SK-MEL-5 (cell line): ENCODE data around the gene NPPC. TPM values are rescaled to one million over a fixed set of nuclear protein-coding genes. Genes with fewer than 3 reads are reported as not detected.
A peak's percentile ranks its signal among the peaks of the same experiment; 100 is the strongest.

Experiments used
- DNase-seq: peaks from one replicate; pipeline ENCODE4 v3.0.0-alpha.2; 2016; ENCODE audit warnings: low read depth, low spot score
- in situ Hi-C: cut with HindIII; loops from 2 replicates; pipeline ENCODE4 v1.10.0; 2016; ENCODE audit warnings: low sequenced_read_pairs, high pct_unique_total_duplicates, low pct_unique_long_range_greater_than_20kb
- total RNA-seq: library from RNA; depleted of rRNA; stranded (reverse); fragments of >200 nt; shearing (Covaris generic); gene quantifications from 2 replicates; pipeline ENCODE4 v1.2.3, GENCODE V29; 2014

NPPC gene
- total RNA-seq, 1 experiment from 2014 or later = 2.4 TPM

DNA sequence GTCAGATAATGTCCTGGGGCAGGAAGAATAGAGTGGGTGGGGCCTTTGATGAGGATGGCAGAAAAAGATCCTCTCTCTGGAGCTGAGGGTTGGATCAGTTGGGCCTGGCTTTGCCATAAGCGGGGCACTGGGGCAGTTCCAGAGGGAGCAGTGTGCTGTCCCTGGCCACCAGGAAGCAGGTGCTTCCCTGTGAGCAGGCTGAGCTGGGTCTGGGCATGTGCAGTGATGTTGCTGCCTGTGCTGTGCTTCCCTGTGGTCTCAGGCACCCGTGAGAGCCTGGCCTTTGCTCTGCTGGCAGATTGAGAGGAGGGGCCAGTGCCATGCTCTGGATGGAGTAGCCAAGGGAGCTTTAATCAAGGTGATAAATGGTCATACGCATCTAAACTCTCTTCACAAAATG is 14.6 kb upstream of the NPPC start:
- in situ Hi-C loops = no loop called here
- DNase-seq = no peak

DNA sequence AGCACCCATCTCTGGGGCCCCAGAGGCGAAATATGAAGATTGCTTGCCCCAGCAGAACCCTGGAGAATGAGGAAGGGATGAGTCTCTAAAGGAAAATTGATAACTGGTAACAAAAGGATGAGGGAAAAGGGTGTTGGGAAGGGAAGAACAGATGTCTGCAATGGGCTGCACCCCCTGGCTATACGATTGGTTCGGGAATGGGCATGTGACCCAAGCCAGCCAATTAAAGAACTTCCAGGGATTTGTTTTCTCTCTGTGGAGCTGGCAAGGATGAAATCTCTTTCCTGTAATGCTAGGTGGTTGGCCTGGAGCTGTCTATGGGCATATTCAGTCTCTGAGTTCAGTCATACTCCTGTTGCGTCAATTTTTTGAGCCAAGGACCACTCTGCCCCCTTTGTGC is 12.8 kb upstream of the NPPC start:
- in situ Hi-C loops = no loop called here
- DNase-seq = no peak

DNA sequence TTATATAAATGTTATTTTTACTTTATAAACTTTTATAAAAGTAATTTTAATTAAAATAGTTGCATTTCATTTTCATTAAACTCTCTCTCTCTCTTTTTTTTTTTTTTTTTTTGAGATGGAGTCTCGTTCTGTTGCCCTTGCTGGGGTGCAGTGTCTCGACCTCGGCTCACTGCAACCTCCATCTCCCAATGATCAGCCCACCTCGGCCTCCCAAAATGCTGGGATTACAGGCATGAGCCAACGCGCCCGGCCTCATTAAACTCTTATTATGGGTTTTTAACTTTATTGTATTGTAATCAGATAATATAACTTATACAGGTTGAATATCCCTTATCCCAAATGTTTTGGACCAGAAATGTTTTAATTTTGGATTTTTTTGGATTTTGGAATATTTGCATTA is 10.9 kb upstream of the NPPC start:
- in situ Hi-C loops = no loop called here

DNA sequence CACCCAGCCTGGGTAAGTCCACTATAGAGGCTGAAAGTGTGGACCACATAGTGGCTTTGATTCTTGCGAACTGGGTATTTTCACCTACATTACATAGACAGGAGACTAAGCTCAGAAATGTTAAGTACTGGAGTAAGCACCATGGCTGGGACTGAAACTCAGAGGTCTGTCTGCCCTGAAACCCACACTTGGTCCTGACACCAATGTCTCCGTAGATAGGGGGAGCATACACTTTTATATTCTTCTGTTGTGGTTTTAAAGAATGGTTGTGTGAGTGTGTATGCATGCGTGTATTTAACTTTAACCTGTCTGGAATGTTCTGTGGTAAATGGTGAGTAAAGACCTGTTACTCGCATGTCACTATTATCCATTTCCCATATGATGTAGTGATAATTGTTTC is 10.3 kb upstream of the NPPC start:
- DNase-seq = no peak
- in situ Hi-C loops = no loop called here

More for the DNA sequence above, 10.9 kb upstream of the NPPC start:
- DNase-seq = no peak

DNA sequence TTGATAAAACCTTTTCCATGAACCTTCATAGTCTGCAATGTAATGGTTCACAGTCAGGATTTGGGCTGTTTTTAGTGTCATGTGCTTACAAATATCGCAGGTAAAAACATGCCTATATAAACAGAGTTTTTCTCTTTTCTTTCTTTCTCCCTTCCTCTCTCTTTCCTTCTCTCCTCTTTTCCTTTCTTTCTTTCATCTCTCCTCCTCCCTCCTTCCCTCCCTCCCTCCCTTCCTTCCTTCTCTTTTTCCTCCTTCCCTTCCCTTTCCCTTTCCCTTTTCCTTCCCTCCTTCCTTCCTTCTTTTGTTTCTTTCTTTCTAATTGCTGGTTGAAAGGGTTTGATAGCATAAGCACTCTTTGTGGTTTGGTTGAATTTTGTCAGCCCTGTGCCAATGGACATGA is 9.6 kb upstream of the NPPC start:
- no peak for DNase-seq
- in situ Hi-C loops = no loop called here

DNA sequence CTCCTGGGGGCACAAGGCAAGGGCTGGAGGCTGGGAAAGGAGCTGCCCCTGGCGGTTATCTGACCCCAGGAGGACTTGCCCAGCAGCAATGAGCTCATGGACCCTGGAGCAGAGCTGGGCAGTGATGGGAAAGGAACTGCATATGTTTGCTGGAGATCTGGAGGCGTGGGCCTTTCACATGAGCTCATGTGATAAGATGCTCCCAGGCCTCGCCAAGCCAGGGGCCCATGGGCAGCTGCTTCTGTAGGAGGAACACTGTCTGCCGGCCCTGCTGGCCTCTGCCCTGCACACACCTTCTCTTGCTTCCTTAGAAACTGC is 9.0 kb upstream of the NPPC start:
- peak; percentile 28 for DNase-seq
- in situ Hi-C loops = no loop called here

DNA sequence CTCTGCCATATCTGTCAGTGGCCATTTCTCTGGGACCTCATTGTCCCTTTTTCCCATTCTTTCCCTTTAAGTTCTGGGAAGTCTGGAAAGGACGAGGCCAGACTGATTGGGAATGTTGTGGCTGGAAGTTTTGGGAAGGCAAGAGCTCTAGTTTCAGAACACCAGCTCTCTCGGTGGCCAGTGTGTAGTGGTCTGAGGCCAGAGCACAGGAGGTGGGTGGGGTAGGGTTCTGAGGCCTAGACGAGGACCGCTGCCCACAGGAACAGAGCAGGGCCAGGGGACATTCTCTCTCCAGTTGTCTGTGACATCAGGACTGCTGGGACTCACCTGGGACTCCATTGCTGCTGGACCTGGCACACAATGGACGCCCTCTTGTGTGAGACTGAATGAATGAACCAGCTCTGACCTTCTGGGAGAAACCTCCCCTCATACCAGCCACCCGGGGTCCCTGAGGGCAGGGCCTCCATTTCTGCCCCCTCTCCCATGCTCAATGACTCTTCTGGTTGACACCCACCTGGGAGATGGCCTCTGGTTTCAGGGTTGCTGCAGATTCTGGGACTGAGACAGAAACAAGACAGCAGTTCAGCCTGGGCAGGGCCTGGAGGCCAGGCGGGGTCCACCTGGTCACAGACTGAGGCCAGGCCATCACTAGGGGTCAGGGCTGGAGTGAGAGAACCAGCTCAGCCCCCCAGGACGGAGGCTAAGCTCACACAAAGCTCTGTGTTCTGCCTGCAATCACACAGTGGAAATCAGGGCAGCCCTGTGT is 8.4 kb upstream of the NPPC start:
- in situ Hi-C loops = no loop called here
- no peak for DNase-seq

DNA sequence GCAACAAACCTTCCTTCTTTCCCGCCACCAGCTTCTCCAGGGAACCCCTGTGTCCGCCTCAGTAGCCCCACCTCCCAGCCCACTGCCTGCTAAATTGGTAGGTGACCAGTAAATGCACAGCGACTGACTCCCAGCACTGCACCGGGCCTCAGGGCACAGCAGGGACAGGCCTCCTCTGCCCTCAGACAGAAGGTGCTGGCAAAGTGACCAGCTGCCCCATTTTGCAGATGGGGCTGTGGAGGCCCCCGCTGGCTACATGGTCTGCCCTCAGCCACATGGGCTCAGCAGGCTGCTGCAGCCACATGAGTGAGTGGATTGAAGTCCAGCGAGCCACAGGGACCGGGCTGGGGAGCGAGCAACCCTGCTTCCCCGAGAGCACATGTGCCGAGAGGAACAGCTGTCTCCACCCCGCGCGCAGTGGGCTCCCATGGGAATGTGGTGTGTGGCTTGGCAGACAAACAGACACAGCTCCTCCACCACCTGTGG is 7.8 kb upstream of the NPPC start:
- in situ Hi-C loops = no loop called here

DNA sequence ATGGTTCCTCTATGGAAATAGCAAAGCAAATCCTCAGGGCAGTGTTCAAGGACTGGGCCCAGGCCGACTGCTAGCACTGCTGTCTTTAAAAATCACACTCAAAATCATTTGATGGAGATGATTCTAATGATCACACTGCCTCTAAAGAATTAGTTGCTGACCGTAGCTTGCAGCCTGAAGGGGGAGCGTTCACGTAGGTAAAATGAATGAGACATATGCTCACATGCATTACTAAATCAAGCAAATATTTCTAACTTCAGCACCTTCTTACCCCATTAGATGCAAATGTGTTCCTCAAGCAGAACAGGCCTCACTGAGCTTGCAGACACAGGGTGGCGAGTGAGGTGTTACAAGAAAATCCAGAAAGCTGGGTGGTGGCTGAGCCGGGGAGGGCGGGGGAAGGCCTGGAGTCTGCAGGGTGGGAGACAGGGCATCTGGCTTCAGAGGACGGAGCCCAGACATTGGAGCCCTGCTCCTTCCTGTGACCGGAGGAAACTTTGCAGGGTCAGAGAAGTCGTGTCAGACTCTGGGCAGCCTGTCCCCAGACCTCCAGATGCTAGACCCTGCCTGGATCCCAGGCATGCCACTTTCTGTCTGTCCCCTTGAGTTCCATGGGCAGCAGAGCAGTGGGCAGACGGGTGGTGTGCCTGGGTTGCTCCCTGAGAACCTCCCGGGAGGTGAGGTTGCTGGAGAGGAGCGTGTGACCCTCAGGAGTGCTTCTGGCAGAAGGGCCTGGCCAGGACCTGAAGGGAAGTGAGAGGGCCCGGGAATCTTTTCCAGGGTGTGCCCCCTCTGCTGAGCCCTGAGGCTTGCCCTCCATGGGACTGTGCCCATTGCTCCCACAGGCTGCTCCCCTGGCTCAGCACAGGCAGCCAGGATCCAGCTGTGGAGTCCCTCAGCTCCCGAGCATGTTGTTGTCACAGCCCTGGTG is 7.1 kb upstream of the NPPC start:
- no peak for DNase-seq
- in situ Hi-C loops = no loop called here

More for the DNA sequence above, 7.8 kb upstream of the NPPC start:
- DNase-seq = no peak

DNA sequence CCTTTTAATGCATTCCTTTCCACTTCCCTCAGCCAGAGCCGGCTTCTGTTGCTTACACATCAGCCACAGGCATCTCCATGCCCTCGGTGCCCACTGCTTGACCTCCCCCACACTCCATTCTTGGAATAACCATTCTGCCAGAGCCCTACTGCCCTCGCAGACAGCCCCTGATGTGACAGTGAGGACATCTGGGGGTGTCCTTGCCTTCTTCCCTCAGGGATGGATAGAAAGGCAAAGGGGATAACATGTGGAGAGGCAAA is 6.4 kb upstream of the NPPC start:
- in situ Hi-C loops = no loop called here
- no peak for DNase-seq

DNA sequence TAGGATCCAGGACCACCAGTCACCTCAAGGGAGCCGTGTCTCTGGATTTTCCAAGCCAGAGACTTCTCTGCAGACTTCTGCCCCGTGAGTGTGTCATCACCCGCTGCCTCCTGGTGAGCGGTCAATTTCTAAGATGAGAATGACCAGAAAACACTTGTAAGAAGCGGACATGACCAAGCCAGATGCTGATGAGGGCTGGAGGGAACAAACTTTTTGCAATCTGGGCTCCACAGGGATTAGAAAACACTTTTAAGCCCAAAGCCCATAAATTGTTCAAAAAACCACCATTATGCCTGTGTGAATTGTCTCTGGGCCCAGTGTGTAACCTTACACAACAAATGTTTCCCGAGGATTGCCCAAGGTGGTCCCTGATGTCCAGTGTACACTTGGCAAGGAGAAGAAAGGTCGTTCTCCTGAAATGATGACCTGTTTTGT is 5.3 kb upstream of the NPPC start:
- no peak for DNase-seq
- in situ Hi-C loops = no loop called here

DNA sequence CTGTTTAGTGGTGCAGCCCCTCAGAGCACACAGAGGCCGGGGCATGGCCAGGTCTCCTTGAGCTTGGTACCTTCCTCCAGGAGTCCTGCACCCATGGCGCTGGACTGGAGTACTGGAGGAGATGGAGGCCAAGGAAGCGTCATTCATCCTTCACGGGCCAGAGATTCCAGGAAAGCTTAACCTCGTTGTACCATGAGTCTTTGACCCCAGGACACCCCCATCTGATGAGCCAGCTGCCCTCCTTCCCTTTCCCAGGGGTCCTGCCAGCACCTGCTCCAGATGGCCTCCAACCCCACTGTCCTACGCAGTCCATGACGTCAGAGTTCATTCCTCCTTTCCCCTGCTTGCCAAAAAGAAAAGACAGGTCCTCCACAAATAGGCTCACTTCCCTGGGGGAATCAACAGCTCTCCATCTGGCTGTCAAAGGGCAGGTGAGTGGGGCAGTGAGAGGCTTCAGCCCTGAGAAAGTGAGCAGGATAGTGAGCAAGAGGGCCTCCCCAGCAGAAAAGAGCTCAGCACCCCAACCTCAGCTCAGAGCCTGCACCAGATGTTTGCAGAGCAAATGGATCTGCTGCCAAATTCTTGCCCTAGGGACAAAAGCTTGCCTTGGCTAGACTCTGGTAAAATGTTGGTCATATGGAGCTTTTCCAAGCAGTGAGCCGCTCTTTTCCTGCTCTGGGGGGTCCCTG is 4.5 kb upstream of the NPPC start:
- no peak for DNase-seq
- in situ Hi-C loops = no loop called here

DNA sequence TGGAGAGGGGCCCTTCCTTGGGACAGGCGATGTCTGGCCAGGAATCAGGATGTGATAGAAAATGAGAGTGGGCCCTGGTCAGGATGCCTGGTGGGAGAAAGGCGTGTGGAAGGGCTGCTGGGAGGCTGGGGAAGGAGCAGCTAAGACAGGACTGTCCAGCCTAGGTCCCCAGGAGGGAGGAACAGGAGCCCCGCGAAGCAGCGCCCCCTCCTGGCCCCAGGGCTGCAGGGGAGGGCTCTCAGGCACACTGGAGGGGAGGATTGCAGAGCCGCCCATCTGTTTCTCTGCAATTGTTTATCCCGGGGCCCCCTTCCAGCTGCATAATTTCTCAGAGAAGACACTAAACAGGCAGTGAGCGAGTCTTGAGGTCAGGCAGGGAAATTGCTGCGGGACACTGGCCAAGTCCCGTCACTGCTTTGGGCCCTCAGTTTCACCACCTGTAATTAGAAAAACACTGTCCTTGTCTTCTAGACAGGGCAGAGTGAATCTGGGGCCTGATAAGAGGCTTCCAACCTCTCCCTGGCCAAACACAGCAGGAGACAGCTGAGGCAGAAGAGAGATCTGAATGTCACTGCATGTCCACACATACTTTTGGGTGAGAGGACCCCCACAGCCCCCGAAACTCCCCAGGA is 3.9 kb upstream of the NPPC start:
- peak; percentile 37 for DNase-seq
- in situ Hi-C loops = no loop called here

DNA sequence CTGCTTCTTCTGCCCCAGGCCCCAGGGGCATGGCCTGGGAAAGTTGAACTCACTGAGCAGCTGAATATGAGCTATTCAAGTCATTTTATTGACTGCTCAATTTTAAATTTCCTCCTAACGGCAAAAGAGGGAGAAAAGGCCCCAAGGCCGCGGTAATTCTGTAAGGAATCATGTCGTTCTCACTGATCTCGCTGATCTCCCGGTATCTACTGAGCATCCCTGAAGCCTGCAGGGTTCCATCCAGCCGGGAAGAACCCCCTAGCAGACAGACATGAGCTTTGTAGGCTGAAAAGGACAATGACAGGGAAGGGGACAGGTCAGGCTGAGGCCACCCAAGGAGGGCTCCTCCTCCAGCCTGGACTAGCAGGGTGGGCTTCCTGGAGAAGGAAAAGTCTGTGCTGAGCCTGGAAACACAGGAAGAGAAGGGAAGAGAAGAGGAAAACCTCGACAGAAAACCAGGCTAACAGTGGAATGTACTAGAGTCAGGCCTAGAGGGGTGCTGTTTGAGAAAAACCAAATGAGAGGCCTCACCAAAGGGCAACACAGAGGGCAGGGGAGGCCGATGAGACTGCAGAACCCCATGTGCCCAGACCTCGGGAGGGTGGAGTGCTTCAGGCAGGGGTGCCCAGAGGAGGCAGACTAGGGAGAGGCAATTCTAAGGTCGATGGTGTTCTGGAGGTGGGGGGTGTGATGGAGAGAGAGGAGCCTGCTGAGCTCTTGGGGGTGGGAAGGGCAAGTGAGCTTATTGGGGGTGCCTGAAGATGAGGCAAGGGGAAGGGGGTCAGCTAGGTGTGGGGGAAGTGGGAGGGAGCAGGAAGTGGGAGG is 2.9 kb upstream of the NPPC start:
- in situ Hi-C loops = no loop called here
- no peak for DNase-seq

DNA sequence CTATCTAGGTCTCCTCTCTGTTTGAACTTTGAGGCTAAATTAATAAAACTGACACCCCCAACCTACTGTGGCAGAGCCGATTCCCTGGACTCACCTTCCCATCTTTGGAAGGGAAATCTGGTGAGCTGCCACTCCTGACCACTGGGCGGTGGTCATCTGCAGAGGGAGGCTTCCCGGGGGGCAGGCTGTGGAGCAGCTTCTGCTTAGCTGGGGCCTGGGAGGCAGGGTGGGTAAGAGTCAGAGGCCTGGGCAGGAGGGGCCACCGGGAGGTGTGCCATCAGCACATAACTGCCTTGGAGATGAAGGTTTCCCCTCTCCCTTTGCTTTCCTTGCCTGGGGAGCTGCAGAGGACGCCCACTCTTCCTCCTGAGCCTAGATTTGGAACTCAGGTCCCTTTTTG is 2.3 kb upstream of the NPPC start:
- DNase-seq = peak; percentile 13
- in situ Hi-C loops = no loop called here

DNA sequence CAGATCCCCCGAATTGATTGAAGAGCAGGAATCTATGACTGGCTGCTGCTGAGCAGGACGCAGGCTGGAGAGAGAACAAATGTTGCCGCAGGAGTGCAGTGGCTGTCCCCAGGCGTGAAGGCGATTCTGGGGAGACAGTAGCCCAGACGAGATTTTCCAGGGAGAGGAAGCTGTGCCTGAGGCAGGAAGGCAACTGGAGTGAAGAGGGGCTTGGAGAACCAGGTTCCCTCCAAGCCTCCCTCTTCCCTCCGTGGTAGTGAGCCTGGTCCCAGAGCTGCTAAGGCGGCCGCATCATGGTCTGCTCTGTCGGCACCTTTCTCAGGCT is 1.3 kb upstream of the NPPC start:
- in situ Hi-C loops = no loop called here
- DNase-seq = no peak

DNA sequence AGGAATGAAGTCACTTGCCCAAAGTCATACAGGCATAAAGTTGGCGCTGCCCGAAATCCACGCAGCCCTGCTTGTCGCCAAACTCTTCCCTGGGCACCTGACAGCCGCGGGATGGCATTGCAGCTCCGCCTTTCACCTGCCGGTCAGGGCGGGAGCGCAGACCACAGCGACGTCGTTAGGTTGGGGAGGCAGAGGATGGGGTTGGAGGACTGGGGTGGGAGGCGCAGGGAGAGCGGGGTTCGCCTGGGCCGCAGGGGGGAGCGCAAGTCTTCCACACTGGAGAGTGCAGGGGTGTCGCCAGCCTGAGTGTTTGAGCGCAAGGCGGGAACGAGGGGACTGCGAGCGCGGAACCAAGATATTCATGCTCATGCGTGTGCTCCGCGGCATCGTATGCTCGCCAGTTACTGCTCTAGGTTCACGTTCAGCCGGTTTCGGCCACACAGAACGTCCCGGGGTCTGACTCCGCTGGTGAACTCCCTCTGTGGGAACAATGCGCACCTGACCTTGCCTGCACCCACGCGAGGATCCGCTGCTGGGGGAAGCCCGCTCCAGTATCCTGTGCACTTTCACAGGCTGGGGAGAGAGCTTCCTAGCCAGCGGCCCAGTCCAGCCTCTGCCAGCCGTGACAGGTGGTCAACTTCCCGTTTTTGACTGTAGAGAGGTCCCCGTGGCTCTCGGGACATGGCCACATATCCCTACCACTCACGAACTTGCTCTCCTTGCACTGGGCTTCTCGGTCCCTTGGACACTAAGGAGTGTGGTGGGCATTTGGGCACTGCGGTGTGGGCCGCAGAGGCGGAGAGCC is 767 bp upstream of the NPPC start:
- in situ Hi-C loops = no loop called here
- DNase-seq = no peak
